HFFc6 (cell line): ENCODE measurements around the gene BMP7. TPM values are rescaled to one million over a fixed set of nuclear protein-coding genes. Genes with fewer than 3 reads are reported as not detected.

ENCODE experiments used
- DNase-seq: peaks from one replicate; pipeline ENCODE4 v3.0.0-alpha.2; 2018
- H3K27ac Mint-ChIP-seq: 2 replicates; pipeline ENCODE4 v1.8.0; 2020; ENCODE audit warnings: mild to moderate bottlenecking, mixed read lengths
- H3K27me3 Mint-ChIP-seq: 2 replicates; pipeline ENCODE4 v1.8.0; 2021; ENCODE audit warnings: mild to moderate bottlenecking, moderate library complexity, mixed read lengths; ENCODE audit not compliant: insufficient read depth
- H3K36me3 Mint-ChIP-seq: 2 replicates; pipeline ENCODE4 v1.8.0; 2021; ENCODE audit warnings: low read depth, mixed read lengths
- H3K4me1 Mint-ChIP-seq: 2 replicates; pipeline ENCODE4 v1.8.0; 2020; ENCODE audit warnings: low read depth, mixed read lengths
- H3K4me3 Mint-ChIP-seq: 2 replicates; pipeline ENCODE4 v1.8.0; 2020; ENCODE audit warnings: mild to moderate bottlenecking, moderate library complexity, mixed read lengths
- H3K9me3 Mint-ChIP-seq: 2 replicates; pipeline ENCODE4 v1.8.0; 2020; ENCODE audit warnings: mild to moderate bottlenecking, mixed read lengths
- total RNA-seq, 6 experiments: library from RNA; stranded (reverse); fragmentation: NEBNext Ultra II Directional; extraction: Animal tissue kit (Norgen Biotek cat#: 25700); gene quantifications; 2 replicates in 1 of 6; 3 replicates in 5 of 6; pipeline ENCODE4 v1.2.3, GENCODE V29; 2021
- TF ChIP-seq, protein P1 (sequence below): fragments of 200-600 bp; sonication (generic); IDR thresholded peaks from 2 replicates; pipeline ENCODE4 v1.5.0; 2021; ENCODE audit warnings: antibody characterized with exemption, mild to moderate bottlenecking

BMP7 gene
- total RNA-seq, 6 experiments from 2014 or later: not detected

GRCh38 chr20:57153238-57153905 lies 113.1 kb downstream of the BMP7 start:
- TF ChIP-seq, protein P1, sequence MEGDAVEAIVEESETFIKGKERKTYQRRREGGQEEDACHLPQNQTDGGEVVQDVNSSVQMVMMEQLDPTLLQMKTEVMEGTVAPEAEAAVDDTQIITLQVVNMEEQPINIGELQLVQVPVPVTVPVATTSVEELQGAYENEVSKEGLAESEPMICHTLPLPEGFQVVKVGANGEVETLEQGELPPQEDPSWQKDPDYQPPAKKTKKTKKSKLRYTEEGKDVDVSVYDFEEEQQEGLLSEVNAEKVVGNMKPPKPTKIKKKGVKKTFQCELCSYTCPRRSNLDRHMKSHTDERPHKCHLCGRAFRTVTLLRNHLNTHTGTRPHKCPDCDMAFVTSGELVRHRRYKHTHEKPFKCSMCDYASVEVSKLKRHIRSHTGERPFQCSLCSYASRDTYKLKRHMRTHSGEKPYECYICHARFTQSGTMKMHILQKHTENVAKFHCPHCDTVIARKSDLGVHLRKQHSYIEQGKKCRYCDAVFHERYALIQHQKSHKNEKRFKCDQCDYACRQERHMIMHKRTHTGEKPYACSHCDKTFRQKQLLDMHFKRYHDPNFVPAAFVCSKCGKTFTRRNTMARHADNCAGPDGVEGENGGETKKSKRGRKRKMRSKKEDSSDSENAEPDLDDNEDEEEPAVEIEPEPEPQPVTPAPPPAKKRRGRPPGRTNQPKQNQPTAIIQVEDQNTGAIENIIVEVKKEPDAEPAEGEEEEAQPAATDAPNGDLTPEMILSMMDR: no peak
- Mint-ChIP-seq H3K27ac (no peak overlapping the region), H3K9me3 (no peaks in the 10 kb centered on the region), H3K36me3 (no peaks in the 10 kb centered on the region), H3K27me3 (peaks cover 18% of the 10 kb centered on the region), H3K4me3 (no peak overlapping the region), H3K4me1 (no peaks in the 10 kb centered on the region)
- DNase-seq: no peak

DNA sequence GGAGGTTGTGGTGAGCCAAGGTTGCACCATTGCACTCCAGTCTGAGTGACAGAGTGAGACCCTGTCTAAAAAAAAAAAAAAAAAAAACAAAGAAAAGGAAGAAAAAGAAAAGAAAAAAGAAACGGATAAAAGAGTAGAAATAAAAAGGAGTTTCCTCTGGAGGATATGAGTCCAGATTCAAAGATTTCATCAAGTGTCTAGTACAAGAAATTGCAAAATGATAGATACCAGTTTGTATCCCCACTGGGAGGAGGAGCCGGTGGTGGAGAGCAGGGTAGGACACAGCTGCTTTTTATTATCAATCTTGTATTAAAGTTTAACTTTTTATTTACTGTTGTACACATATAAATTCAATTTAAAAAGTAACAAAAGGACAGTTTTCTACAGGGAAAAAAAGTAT lies 113.9 kb downstream of the BMP7 start:
- no peak overlapping the region for H3K27ac Mint-ChIP-seq
- peaks cover 12% of the 10 kb centered on the region for H3K27me3 Mint-ChIP-seq
- H3K9me3 Mint-ChIP-seq: no peaks in the 10 kb centered on the region
- no peaks in the 10 kb centered on the region for H3K4me1 Mint-ChIP-seq
- no peak for DNase-seq
- TF ChIP-seq, protein P1: no peak
- no peaks in the 10 kb centered on the region for H3K36me3 Mint-ChIP-seq
- no peak overlapping the region for H3K4me3 Mint-ChIP-seq

GRCh38 chr20:57150559-57150958 lies 115.9 kb downstream of the BMP7 start:
- Mint-ChIP-seq H3K4me1 (no peaks in the 10 kb centered on the region), H3K4me3 (no peak overlapping the region), H3K27me3 (peaks cover 7% of the 10 kb centered on the region; the same call in 1 of the 2 replicates), H3K27ac (no peak overlapping the region), H3K36me3 (no peaks in the 10 kb centered on the region), H3K9me3 (no peaks in the 10 kb centered on the region; the same call in 1 of the 2 replicates)
- DNase-seq: no peak
- TF ChIP-seq, protein P1: no peak

DNA sequence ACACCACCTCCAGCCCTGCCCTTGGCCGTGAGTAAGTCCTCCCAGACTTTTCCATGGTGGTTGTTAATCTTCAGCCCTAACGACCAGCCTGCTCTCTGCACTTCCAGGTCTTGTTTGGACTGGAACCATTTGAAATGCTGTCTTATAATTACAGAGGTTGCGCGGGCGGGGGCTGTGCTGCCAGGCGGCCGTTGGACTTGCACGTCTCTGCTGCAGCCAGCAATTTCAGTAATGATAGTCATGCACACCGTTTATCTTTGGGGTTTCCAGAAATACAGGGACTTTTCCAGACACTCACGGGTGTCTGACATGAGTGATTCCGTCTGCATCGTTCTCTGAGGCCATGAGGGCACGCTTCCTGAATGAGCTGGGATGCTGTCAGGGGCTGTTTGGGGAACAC lies 118.2 kb downstream of the BMP7 start:
- no peaks in the 10 kb centered on the region for H3K4me1 Mint-ChIP-seq
- H3K4me3 Mint-ChIP-seq: no peak overlapping the region
- TF ChIP-seq, protein P1: no peak
- no peak overlapping the region for H3K27ac Mint-ChIP-seq
- DNase-seq: no peak
- H3K9me3 Mint-ChIP-seq: no peaks in the 10 kb centered on the region; the same call in 1 of the 2 replicates
- no peaks in the 10 kb centered on the region for H3K36me3 Mint-ChIP-seq
- H3K27me3 Mint-ChIP-seq: peaks cover 7% of the 10 kb centered on the region; the same call in 1 of the 2 replicates

DNA sequence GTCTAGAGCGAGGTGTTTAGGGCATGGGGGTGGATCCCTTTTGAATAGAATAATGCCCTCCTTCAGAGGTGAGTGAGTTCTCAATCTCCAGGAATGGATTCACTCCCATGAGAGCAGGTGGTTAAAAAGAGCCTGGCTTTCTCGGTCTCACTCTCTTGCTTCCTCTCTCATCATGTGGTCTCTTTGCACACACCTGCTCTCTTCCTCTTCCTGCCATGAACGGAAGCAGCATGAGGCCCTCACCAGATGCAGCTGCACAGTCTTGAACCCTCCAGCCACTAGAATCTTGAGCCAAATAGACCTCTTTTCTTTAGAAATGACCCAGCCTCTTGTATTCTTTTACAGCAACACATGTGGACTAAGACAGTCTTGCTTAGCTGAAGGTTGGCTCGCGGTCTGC lies 119.3 kb downstream of the BMP7 start:
- Mint-ChIP-seq H3K27ac (no peak overlapping the region), H3K4me1 (no peaks in the 10 kb centered on the region), H3K27me3 (peaks cover 8% of the 10 kb centered on the region; the same call in 1 of the 2 replicates), H3K36me3 (no peaks in the 10 kb centered on the region), H3K9me3 (no peaks in the 10 kb centered on the region; the same call in 1 of the 2 replicates), H3K4me3 (no peak overlapping the region)
- DNase-seq: no peak
- TF ChIP-seq, protein P1: no peak
